Peyer's patch (tissue), 4 donors: ENCODE data around the gene LRRC3B.

ENCODE experiments used
- POLR2A ChIP-seq, 2 donors: fragments of 450-650 bp; IDR thresholded peaks; one replicate each; pipeline ENCODE4 v1.5.1; 2017; ENCODE audit warnings: antibody characterized with exemption in 2 of 2, mild to moderate bottlenecking in 2 of 2, moderate library complexity in 2 of 2
- TF ChIP-seq, protein P1 (sequence below), 6 experiments: fragments of 450-650 bp in 4 of 6; fragments of 200-600 bp in 2 of 6; sonication (generic) in 1 of 6; IDR thresholded peaks; one replicate each; pipeline ENCODE4 v1.5.1; 2017 to 2019; ENCODE audit warnings: antibody characterized with exemption in 6 of 6, mild to moderate bottlenecking in 3 of 6, moderate library complexity in 1 of 6

DNA sequence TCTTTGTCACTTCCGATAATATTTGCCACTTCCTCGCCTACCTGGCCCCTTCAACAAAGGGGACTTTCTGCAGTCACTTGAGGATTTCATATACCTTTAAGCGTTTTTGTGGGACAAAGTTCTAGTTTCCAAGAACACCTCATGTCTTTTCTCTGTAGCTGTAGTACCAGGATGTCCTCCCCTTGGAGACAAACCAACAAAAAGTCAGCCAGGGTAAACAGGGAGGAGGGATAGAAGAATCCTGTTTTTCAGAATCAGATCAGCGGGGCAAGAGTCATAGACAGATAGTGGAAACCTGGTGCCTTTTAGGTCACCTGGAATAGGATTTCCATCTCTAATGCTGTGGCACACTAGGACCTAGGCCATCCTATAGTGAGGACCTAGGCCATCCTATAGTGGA lies 4.5 kb downstream of the LRRC3B start:
- TF ChIP-seq POLR2A (IDR thresholded peaks at IDR 0.05) = no peak
- TF ChIP-seq, protein P1, sequence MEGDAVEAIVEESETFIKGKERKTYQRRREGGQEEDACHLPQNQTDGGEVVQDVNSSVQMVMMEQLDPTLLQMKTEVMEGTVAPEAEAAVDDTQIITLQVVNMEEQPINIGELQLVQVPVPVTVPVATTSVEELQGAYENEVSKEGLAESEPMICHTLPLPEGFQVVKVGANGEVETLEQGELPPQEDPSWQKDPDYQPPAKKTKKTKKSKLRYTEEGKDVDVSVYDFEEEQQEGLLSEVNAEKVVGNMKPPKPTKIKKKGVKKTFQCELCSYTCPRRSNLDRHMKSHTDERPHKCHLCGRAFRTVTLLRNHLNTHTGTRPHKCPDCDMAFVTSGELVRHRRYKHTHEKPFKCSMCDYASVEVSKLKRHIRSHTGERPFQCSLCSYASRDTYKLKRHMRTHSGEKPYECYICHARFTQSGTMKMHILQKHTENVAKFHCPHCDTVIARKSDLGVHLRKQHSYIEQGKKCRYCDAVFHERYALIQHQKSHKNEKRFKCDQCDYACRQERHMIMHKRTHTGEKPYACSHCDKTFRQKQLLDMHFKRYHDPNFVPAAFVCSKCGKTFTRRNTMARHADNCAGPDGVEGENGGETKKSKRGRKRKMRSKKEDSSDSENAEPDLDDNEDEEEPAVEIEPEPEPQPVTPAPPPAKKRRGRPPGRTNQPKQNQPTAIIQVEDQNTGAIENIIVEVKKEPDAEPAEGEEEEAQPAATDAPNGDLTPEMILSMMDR (IDR thresholded peaks at IDR 0.05) = no peak
